ENCODE measurements around the gene STARD9.

The STARD9 gene

DNA sequence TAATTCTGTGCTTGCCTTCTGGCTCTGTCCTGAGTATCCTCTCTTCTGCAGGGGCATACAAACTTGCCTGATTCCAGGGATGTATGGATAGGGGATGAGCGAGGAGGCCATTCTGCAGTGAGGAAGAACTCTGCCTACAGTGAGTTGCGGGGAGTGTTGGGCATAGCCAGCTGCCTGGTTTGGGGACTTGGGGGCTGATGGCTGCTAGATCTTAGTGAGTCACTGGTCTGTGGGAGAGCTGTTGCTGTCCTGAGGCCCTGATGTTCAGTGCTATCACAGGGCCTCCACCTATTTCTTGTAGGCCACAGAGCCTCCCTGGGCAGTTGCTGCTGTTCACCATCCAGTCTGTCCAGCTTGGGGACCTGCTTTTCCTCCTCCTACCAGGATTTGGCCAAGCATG lies 141.2 kb downstream of the STARD9 start:
- TF ChIP-seq POLR2AphosphoS5 (IDR thresholded peaks at IDR 0.05; ENCODE audit: low read depth, low read length) (no peak), FOXP2 (optimal IDR thresholded peaks at IDR 0.05; ENCODE audit: borderline replicate concordance, extremely low read depth, extremely low read length, insufficient read depth) (no peak), SIN3A (IDR thresholded peaks at IDR 0.05; ENCODE audit: borderline replicate concordance, insufficient read depth, low read length) (no peak), TAF1 (IDR thresholded peaks at IDR 0.05; ENCODE audit: borderline replicate concordance, insufficient read depth, low read length) (no peak)
- TF ChIP-seq, protein P1, sequence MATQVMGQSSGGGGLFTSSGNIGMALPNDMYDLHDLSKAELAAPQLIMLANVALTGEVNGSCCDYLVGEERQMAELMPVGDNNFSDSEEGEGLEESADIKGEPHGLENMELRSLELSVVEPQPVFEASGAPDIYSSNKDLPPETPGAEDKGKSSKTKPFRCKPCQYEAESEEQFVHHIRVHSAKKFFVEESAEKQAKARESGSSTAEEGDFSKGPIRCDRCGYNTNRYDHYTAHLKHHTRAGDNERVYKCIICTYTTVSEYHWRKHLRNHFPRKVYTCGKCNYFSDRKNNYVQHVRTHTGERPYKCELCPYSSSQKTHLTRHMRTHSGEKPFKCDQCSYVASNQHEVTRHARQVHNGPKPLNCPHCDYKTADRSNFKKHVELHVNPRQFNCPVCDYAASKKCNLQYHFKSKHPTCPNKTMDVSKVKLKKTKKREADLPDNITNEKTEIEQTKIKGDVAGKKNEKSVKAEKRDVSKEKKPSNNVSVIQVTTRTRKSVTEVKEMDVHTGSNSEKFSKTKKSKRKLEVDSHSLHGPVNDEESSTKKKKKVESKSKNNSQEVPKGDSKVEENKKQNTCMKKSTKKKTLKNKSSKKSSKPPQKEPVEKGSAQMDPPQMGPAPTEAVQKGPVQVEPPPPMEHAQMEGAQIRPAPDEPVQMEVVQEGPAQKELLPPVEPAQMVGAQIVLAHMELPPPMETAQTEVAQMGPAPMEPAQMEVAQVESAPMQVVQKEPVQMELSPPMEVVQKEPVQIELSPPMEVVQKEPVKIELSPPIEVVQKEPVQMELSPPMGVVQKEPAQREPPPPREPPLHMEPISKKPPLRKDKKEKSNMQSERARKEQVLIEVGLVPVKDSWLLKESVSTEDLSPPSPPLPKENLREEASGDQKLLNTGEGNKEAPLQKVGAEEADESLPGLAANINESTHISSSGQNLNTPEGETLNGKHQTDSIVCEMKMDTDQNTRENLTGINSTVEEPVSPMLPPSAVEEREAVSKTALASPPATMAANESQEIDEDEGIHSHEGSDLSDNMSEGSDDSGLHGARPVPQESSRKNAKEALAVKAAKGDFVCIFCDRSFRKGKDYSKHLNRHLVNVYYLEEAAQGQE (IDR thresholded peaks at IDR 0.05; ENCODE audit: insufficient read depth in 1 of 2, low read depth in 2 of 2, low read length in 2 of 2), result no peak

DNA sequence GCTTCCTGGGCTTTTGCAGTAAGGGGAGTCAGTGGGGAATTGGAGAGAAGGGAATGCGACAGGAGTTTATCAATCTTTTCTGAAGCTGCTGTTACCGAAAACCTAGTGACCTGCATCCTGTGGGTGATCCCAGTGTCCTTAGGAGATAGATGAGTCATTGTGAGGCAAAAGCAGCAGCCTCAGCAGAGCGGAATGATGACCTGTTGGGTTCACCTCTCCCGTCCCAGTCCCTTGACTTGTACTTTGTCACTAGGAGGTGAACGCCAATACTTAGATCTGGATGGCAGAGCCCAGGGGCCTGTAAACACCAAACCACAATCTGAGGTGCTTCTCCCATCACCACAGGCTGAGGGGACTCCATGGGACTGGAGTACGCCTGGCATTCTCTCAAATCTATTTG lies 143.6 kb downstream of the STARD9 start:
- TF ChIP-seq, protein P1 (IDR thresholded peaks at IDR 0.05; ENCODE audit: insufficient read depth in 1 of 2, low read depth in 2 of 2, low read length in 2 of 2), result no peak
- TF ChIP-seq TAF1 (IDR thresholded peaks at IDR 0.05; ENCODE audit: borderline replicate concordance, insufficient read depth, low read length), result no peak
- no peak for TF ChIP-seq FOXP2 (optimal IDR thresholded peaks at IDR 0.05; ENCODE audit: borderline replicate concordance, extremely low read depth, extremely low read length, insufficient read depth)
- no peak for TF ChIP-seq SIN3A (IDR thresholded peaks at IDR 0.05; ENCODE audit: borderline replicate concordance, insufficient read depth, low read length)
- no peak for TF ChIP-seq POLR2AphosphoS5 (IDR thresholded peaks at IDR 0.05; ENCODE audit: low read depth, low read length)

DNA sequence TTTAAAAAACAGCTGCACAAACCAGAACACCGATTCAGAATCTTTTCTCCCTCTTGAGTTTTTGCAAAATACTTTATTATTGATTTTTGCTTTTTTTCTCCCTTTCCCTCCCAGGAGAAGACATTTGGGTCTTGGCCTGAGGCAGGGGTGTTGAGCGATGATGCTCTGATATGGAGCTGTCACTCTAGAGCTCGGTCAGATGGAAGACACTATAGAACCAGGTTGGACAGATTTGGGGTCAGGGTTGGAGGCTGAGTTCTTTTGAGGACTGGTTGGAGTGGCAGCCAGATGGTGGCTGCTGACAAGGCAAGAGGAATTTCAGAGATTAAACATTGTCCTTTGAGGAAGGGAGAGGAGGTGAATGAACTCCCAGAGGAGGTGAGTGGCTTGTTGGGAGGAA lies 144.7 kb downstream of the STARD9 start:
- no peak for TF ChIP-seq SIN3A (IDR thresholded peaks at IDR 0.05; ENCODE audit: borderline replicate concordance, insufficient read depth, low read length)
- TF ChIP-seq FOXP2 (optimal IDR thresholded peaks at IDR 0.05; ENCODE audit: borderline replicate concordance, extremely low read depth, extremely low read length, insufficient read depth), result no peak
- TF ChIP-seq, protein P1 (IDR thresholded peaks at IDR 0.05; ENCODE audit: insufficient read depth in 1 of 2, low read depth in 2 of 2, low read length in 2 of 2), result no peak
- TF ChIP-seq TAF1 (IDR thresholded peaks at IDR 0.05; ENCODE audit: borderline replicate concordance, insufficient read depth, low read length), result no peak
- no peak for TF ChIP-seq POLR2AphosphoS5 (IDR thresholded peaks at IDR 0.05; ENCODE audit: low read depth, low read length)

DNA sequence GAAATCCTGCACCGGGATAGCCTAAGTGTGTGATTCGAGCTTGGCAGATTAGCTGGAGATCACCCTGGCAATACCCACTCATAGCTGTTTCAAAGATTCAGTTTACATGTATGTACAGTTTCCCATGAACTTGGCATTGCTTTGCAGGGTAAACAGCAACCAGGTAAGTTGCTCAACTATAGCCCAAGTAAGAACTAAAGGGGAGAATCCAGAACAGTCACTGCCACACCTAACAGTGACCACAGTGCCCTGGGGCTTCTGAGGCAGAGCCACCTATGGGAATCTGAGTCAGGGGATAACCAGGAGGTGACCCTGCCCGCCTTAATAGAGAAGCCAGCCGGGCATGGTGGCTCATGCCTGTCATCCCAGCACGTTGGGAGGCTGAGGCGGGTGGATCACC lies 145.6 kb downstream of the STARD9 start:
- TF ChIP-seq, protein P1 (IDR thresholded peaks at IDR 0.05; ENCODE audit: insufficient read depth in 1 of 2, low read depth in 2 of 2, low read length in 2 of 2), result no peak
- TF ChIP-seq SIN3A (IDR thresholded peaks at IDR 0.05; ENCODE audit: borderline replicate concordance, insufficient read depth, low read length) (no peak), POLR2AphosphoS5 (IDR thresholded peaks at IDR 0.05; ENCODE audit: low read depth, low read length) (no peak)

DNA sequence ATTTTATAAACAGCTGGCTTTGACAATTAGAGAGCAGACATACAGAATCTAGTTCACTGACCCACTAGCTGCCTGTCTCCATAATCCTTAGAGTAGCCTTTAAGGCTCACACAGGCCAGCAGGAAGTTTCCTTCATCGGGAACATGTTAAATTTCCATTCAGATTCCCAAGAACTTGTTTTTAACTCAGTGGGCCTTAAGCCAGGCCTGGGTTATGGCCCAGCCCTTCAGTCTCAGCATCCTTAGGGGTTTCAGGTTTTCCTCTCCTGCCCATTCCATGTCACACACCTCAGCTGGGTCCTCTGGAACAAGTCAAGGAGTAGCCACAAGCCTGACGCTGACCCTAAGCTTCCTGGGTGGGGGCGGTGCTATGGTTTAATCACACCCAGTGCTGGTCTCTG lies 146.5 kb downstream of the STARD9 start:
- no peak for TF ChIP-seq FOXP2 (optimal IDR thresholded peaks at IDR 0.05; ENCODE audit: borderline replicate concordance, extremely low read depth, extremely low read length, insufficient read depth)
- TF ChIP-seq, protein P1 (IDR thresholded peaks at IDR 0.05; ENCODE audit: insufficient read depth in 1 of 2, low read depth in 2 of 2, low read length in 2 of 2), result no peak
- TF ChIP-seq TAF1 (IDR thresholded peaks at IDR 0.05; ENCODE audit: borderline replicate concordance, insufficient read depth, low read length), result no peak
- TF ChIP-seq SIN3A (IDR thresholded peaks at IDR 0.05; ENCODE audit: borderline replicate concordance, insufficient read depth, low read length), result no peak
- no peak for TF ChIP-seq POLR2AphosphoS5 (IDR thresholded peaks at IDR 0.05; ENCODE audit: low read depth, low read length)
